HG02759 (cell line): Measurements from ENCODE around the gene TUT7.

Source experiments
- ATAC-seq: cut with Tn5 transposase; IDR thresholded peaks from one replicate; pipeline ENCODE4 v1.9.1; 2021; ENCODE audit warnings: mild to moderate bottlenecking, moderate library complexity; ENCODE audit not compliant: unreplicated experiment

The TUT7 gene

GRCh38 chr9:86351880-86352279 lies 2.3 kb downstream of the TUT7 start:
- ATAC-seq: no peak

GRCh38 chr9:86350006-86350760 lies 4.0 kb downstream of the TUT7 start:
- ATAC-seq: no peak

GRCh38 chr9:86349271-86349670 lies 4.9 kb downstream of the TUT7 start:
- no peak for ATAC-seq

GRCh38 chr9:86347991-86348390 lies 6.2 kb downstream of the TUT7 start:
- no peak for ATAC-seq

GRCh38 chr9:86344818-86345217 lies 9.4 kb downstream of the TUT7 start:
- no peak for ATAC-seq

GRCh38 chr9:86342269-86342668 lies 11.9 kb downstream of the TUT7 start:
- ATAC-seq: no peak

GRCh38 chr9:86341007-86341491 lies 13.2 kb downstream of the TUT7 start:
- ATAC-seq: peak; percentile 40

- no peak for ATAC-seq
These were observed 13.7 kb downstream of the TUT7 start for GRCh38 chr9:86340356-86341006.

GRCh38 chr9:86337469-86338108 lies 16.6 kb downstream of the TUT7 start:
- ATAC-seq: peak; percentile 24

- no peak for ATAC-seq
These were observed 18.2 kb downstream of the TUT7 start for GRCh38 chr9:86336058-86336457.

GRCh38 chr9:86333651-86334050 lies 20.6 kb downstream of the TUT7 start:
- ATAC-seq: no peak

GRCh38 chr9:86330186-86330585 lies 24.0 kb downstream of the TUT7 start:
- ATAC-seq: no peak

GRCh38 chr9:86329649-86330048 lies 24.6 kb downstream of the TUT7 start:
- no peak for ATAC-seq

GRCh38 chr9:86328156-86328555 lies 26.1 kb downstream of the TUT7 start:
- ATAC-seq: no peak

GRCh38 chr9:86326536-86326935 lies 27.7 kb downstream of the TUT7 start:
- no peak for ATAC-seq

- ATAC-seq: no peak
These were observed 29.3 kb downstream of the TUT7 start for GRCh38 chr9:86324901-86325300.

GRCh38 chr9:86324308-86324707 lies 29.9 kb downstream of the TUT7 start:
- ATAC-seq: peak; percentile 83

GRCh38 chr9:86322973-86323644 lies 31.1 kb downstream of the TUT7 start:
- no peak for ATAC-seq

GRCh38 chr9:86321373-86321772 lies 32.8 kb downstream of the TUT7 start:
- no peak for ATAC-seq

GRCh38 chr9:86318187-86318586 lies 36.0 kb downstream of the TUT7 start:
- no peak for ATAC-seq

GRCh38 chr9:86315078-86315477 lies 39.1 kb downstream of the TUT7 start:
- no peak for ATAC-seq
